NCI-H2081 (cell line): ENCODE measurements around the gene COL26A1.
"Not testable (repeated sequence)": the region's sequence is repeated elsewhere in the genome, so short reads cannot be mapped to it uniquely, and the experiment has no call there.

ENCODE experiments used
- DNase-seq, 2 experiments: peaks; one replicate each; lab custom pipeline; 2025; lab: John Stamatoyannopoulos, UW

Gene COL26A1

DNA sequence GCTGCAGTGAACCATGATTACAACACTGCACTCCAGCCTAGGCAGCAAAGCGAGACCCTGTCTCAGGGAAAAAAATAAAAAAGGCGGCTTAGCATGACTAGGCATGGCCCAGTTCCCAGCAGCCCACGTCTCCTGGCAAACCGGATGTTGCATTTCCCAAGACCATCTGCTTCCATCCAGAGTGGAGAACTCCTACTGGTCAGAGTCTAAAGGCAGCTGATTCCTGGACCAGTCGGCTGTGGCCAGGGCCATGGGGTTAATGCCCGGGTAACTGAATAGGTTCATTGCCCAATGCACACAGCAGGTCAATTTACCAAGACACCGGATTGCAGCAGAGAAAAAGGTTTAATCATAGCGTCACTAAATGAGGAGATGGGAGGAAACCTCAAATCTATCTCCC, 133.3 kb downstream of the COL26A1 start:
- no peak for DNase-seq

DNA sequence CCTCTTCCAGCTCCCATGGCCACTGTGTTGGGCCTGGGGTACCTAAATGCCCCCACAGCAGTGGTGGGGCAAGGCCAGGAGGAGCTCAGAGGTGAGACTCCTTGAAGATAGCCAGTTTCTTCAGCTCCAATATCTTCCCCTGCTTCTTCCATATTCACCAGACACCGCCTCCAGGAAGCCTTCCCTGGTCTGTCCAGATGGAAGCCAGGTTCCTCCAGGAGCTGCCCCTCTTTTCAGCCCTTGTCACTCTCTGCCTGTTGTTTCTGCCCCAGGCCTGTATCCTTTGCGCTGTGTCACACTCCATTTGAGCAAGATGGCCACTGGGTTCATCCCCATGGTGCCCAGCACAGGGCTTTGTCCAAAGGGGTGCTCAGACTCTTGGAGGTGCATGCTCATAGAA, 138.7 kb downstream of the COL26A1 start:
- no peak for DNase-seq

- no peak for DNase-seq
Measured at GRCh38 chr7:101502466-101503098, 139.9 kb downstream of the COL26A1 start.

GRCh38 chr7:101505510-101505909, 142.8 kb downstream of the COL26A1 start:
- not testable (repeated sequence) for DNase-seq

- no peak for DNase-seq
Measured at GRCh38 chr7:101506531-101506930, 143.9 kb downstream of the COL26A1 start.

DNA sequence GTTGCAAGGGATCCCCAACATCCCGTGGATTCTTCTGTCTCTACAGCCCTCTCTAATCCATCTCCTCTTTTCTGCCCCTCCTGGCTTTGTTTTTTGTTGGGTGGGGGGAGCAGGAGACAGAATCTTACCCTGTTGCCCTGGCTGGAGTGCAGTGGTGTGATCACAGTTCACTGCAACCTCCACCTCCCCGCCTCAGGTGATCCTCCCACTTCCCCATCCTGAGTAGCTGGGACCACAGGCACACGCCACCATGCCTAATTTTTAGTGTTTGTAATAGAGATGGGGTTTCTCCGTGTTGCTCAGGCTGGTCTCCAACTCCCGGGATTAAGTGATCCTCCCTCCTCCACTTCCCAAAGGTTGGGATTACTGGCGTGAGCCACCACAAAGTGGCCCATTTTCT, 144.7 kb downstream of the COL26A1 start:
- no peak for DNase-seq

- peak; percentile 75 to 85 for DNase-seq
Measured at GRCh38 chr7:101507791-101508252, 145.1 kb downstream of the COL26A1 start.

DNA sequence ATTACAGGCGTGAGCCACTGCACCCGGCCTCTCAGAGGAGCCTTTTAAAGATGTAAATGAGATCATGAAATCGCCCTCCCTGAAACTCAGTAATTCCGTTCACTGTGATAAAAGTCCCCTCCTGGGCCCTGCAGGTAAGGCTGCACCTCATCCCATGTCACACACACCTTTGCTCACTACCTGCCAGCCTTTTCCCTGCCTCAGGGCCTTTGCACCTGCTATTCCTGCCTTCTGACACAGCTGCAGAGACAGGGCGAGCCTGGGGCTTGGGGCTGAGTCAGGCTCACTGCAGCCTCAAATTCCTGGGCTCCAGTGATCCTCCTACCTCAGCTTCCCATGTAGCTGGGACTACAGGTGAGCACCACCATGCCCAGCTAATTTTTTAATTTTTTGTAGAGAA, 147.6 kb downstream of the COL26A1 start:
- no peak for DNase-seq

GRCh38 chr7:101511965-101512364, 149.3 kb downstream of the COL26A1 start:
- no peak for DNase-seq

- no peak for DNase-seq
Measured at GRCh38 chr7:101516851-101517250, 154.2 kb downstream of the COL26A1 start.

GRCh38 chr7:101517304-101517703, 154.6 kb downstream of the COL26A1 start:
- no peak for DNase-seq

DNA sequence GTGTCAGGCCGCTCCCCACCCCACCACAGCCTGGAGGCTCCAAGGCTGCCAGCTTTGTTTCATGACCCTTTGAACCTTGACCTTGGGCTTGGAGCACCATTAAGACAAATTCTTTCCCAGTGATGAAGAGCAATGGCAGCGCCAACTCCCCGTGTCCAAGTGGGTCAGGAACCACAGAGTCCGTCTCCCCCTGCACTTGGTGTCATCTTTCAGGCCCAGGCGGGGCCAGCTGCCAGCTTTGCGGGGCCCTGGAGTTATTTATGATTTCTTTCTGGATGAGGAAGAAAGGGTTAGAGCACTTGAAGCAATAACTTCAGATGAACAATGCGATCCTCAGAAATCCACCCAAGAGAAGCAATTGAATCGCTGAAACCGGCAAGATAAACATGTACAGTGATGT, 155.7 kb downstream of the COL26A1 start:
- DNase-seq = no peak

DNA sequence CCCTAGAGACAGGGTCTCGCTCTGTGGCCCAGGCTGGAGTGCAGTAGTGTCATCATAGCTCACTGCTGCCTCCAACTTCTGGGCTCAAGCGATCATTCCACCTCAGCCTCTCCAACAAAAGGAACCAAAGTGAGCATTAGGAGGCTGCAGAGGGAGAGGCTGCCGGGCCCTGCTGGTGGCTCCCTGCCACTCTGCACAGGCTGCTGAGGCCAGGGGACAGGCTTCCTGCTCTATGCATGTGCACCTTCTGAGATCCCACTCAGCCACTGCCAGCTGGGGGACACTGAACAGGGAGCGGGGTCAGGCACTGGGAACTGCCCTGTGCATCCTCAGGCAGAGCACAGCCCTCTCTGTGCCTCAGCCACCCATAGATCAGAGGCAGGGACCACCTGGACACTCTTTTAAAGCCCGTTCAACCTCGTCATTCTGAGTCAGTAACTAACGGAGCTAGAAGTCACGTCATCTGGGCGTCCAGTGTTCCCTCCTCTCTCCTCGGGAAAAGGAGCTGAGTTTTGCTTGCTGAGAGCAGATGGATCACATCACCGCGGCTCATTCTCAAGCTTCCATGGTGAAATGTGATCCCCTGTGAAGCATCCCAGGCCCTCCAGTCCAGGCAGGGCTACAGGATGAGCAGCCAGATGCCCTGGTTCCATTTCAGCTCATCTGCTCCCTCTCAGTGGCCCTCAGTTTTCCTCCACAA, 156.8 kb downstream of the COL26A1 start:
- no peak for DNase-seq

GRCh38 chr7:101521430-101521925, 158.8 kb downstream of the COL26A1 start:
- no peak for DNase-seq

- no peak for DNase-seq
Measured at GRCh38 chr7:101522021-101522420, 159.3 kb downstream of the COL26A1 start.

DNA sequence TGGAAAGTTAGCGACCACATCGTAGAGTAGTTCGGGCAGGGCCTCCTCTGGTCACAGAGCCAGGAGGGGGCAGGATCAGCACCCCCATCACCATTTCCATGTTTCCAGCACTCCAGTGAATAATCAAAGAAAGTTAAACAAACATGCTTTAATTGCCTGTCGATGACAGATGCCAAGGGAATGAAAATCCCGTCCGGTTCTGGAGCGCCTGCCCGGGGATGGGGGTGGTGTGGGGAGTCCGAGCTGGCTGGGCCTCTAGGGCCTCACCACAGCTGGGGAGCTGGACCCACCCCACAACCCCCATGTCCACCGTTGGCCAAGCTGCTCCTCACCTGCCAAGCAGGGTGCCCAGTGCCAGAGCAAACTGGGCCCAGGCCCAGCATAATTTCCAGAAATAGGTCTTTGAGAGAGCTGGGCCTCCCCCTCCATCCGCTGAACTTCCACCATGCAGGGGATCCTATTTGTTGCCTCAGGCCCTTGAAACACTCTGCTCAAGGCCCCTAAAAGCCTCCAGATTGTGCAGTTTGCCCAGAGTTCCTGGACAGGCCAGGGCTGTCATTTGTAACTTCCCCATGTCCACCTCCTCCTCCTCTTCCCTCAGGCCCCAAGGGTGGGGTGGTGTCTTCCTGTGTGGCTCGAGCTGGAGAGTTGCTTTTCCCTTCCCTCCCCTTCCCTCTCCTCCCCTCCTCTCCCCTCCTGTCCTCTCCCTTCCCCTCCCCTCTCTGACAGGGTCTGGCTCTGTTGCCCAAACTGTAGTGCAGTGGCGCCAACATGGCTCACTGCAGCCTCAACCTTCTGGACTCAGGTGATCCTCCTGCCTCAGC, 165.4 kb downstream of the COL26A1 start:
- no peak for DNase-seq

DNA sequence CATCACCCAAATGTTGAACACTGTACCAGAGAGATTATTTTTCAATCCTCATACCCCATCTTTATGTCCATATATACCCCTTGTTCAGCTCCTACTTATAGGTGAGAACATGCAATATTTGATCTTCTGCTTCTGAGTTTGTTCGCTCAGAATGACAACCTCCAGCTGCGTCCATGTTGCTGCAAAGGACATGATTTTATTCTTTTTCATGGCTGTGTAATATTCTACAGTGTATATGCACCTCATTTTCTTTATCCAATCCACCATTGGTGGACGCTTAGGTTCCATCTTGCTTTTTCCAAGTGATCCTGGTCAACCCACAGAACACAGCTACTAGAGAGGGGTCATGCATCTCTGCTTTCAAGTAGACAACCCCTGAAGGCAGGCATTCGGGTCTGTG, 166.9 kb downstream of the COL26A1 start:
- DNase-seq = no peak

- no peak for DNase-seq
Measured at GRCh38 chr7:101531726-101532357, 169.2 kb downstream of the COL26A1 start.

DNA sequence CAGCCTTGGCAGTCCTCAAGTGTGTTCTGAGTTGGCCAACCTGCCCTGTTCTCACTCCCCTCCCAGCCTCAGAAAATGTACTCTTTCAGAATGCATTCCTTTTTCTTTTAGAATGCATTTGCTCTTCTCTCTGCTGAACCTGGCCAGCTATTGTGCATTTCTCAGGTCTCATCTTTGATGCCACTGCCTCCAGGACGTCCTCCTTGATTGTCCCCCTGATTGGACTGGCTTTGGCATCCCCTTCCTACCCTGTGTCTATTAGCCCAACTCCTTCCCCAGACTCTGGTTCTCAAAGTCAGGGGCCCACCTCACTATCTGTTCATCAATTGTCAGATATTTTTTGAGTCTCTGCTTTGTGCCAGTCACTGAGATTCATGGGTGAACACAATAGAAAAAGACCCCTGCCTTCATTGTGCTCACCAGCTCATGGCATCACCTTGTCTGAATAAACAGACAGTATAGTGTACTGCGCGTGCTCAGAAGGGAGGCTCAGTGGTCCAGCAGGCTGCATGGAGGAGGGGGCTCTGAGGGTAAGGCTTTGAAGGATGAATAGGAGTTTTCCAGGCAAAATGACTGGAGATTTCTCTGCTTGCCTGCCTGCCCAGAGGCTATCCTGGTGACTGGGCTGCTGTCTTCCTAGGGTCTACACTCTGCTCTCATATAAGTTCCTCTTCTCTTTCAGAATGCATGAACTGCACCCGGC, 169.9 kb downstream of the COL26A1 start:
- DNase-seq = no peak

GRCh38 chr7:101533103-101533465, 170.4 kb downstream of the COL26A1 start:
- DNase-seq = no peak

DNA sequence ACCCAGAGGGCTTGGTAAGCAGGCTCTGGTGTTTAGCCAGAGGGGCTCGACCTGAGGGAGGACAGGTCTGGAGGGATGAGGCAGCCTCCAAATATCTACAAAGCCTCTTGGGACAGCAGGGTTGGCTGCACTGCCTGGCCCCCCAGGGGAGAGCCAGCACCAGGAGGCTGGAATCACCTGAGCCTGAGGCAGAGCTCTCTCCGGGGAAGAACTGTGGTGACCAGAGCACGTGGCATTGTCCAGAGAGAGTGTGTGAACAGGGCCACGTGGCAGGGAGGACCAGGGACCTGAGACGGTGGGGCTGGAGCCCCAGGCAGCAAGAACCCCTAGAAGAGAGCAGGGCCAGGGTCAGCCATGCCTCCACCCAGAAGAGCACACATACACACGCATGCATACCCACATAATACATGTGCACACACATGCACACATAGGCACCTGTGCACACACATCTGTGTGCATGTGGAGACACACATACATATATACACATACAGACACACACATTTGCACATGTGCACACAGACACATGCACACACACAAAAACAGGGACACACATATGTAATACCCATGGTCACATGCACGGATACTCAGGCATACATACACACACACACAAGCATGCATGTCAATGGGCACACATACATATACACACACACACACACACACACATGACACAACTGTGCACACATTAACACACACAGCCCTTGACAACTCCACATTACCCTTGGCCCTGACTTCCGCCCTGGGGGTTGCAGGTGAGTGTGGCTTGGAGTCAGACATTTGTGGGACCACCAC, 171.5 kb downstream of the COL26A1 start:
- DNase-seq = no peak
